BLaER1 treated with 17β-estradiol and CSF1 and Interleukin-3, amounts not matched to agents 10 nM and 100 nM (cell line): ENCODE data around the gene ATP13A3.

Experiments used
- H3K27ac ChIP-seq, 11 experiments: shearing (Covaris generic); formaldehyde crosslinking; 2 replicates each; pipeline ENCODE4 v1.8.1; 2022
- H3K27me3 ChIP-seq, 11 experiments: shearing (Covaris generic); formaldehyde crosslinking; 2 replicates each; pipeline ENCODE4 v1.8.1; 2022
- H3K36me3 ChIP-seq, 11 experiments: shearing (Covaris generic); formaldehyde crosslinking; 2 replicates each; pipeline ENCODE4 v1.8.1; 2022
- H3K4me1 ChIP-seq, 10 experiments: shearing (Covaris generic); formaldehyde crosslinking; 2 replicates each; pipeline ENCODE4 v1.8.1; 2022
- H3K4me2 ChIP-seq, 11 experiments: shearing (Covaris generic); formaldehyde crosslinking; 2 replicates each; pipeline ENCODE4 v1.8.1; 2022
- H3K4me3 ChIP-seq, 10 experiments: shearing (Covaris generic); formaldehyde crosslinking; 2 replicates each; pipeline ENCODE4 v1.8.1; 2022
- H3K9ac ChIP-seq, 11 experiments: shearing (Covaris generic); formaldehyde crosslinking; 2 replicates each; pipeline ENCODE4 v1.8.1; 2022
- H3K9me3 ChIP-seq, 11 experiments: shearing (Covaris generic); formaldehyde crosslinking; replicated peaks in 1 of 11; 2 replicates each; pipeline ENCODE4 v1.8.1; 2022
- H4K20me1 ChIP-seq, 11 experiments: shearing (Covaris generic); formaldehyde crosslinking; 2 replicates each; pipeline ENCODE4 v1.8.1; 2022
- Cebpa-rat ChIP-seq, 11 experiments: shearing (Covaris generic); IDR thresholded peaks; 2 replicates each; pipeline ENCODE4 v1.8.1; 2022

ATP13A3 gene

GRCh38 chr3:194518652-194519051 lies 31.9 kb upstream of the ATP13A3 start:
- no peak for TF ChIP-seq Cebpa-rat (IDR thresholded peaks at IDR 0.05)
- H3K4me1 ChIP-seq, result peaks cover 0 to 12% (median 0%) of the 10 kb centered on the region in 10 experiments; a peak in 4 of 20 replicates
- no peaks in the 10 kb centered on the region for H4K20me1 ChIP-seq
- no peaks in the 10 kb centered on the region for H3K36me3 ChIP-seq
- H3K4me3 ChIP-seq, result no peak overlapping the region
- no peak overlapping the region for H3K4me2 ChIP-seq
- no peak overlapping the region for H3K9ac ChIP-seq
- no peaks in the 10 kb centered on the region for H3K27me3 ChIP-seq
- H3K9me3 ChIP-seq, result no peaks in the 10 kb centered on the region
- no peak overlapping the region for H3K27ac ChIP-seq

- no peak overlapping the region for H3K4me2 ChIP-seq
- H3K27me3 ChIP-seq, result no peaks in the 10 kb centered on the region
- no peaks in the 10 kb centered on the region for H4K20me1 ChIP-seq
- H3K4me3 ChIP-seq, result no peak overlapping the region
- peaks cover 0 to 8% (median 0%) of the 10 kb centered on the region in 10 experiments; a peak in 1 of 20 replicates for H3K4me1 ChIP-seq
- H3K9me3 ChIP-seq, result no peaks in the 10 kb centered on the region
- no peaks in the 10 kb centered on the region for H3K36me3 ChIP-seq
- TF ChIP-seq Cebpa-rat (IDR thresholded peaks at IDR 0.05), result no peak
- H3K27ac ChIP-seq, result no peak overlapping the region
- H3K9ac ChIP-seq, result no peak overlapping the region
Observed at GRCh38 chr3:194517333-194517732, 30.5 kb upstream of the ATP13A3 start.

GRCh38 chr3:194514626-194515025 lies 27.8 kb upstream of the ATP13A3 start:
- Histone ChIP-seq H3K27me3 (no peaks in the 10 kb centered on the region), H3K9me3 (no peaks in the 10 kb centered on the region), H4K20me1 (no peaks in the 10 kb centered on the region), H3K36me3 (no peaks in the 10 kb centered on the region), H3K4me3 (no peak overlapping the region), H3K27ac (no peak overlapping the region), H3K9ac (no peak overlapping the region), H3K4me1 (no peaks in the 10 kb centered on the region), H3K4me2 (no peak overlapping the region)
- no peak for TF ChIP-seq Cebpa-rat (IDR thresholded peaks at IDR 0.05)

GRCh38 chr3:194512895-194513601 lies 26.2 kb upstream of the ATP13A3 start:
- TF ChIP-seq Cebpa-rat (IDR thresholded peaks at IDR 0.05), result no peak
- Histone ChIP-seq H3K4me1 (peaks cover 0 to 14% (median 0%) of the 10 kb centered on the region in 10 experiments; a peak in 7 of 20 replicates), H3K4me2 (no peak overlapping the region), H3K27ac (no peak overlapping the region), H3K9me3 (no peaks in the 10 kb centered on the region), H4K20me1 (no peaks in the 10 kb centered on the region), H3K4me3 (no peak overlapping the region), H3K9ac (no peak overlapping the region), H3K36me3 (no peaks in the 10 kb centered on the region), H3K27me3 (no peaks in the 10 kb centered on the region)

GRCh38 chr3:194508491-194509453 lies 22.0 kb upstream of the ATP13A3 start:
- Histone ChIP-seq H3K9me3 (no peaks in the 10 kb centered on the region), H3K27ac (peak overlapping the region in 3 of 11 experiments; percentile 22 to 33 (median 22); a peak in 3 of 22 replicates), H3K4me1 (peaks cover 0 to 21% (median 0%) of the 10 kb centered on the region in 10 experiments; a peak in 7 of 20 replicates), H4K20me1 (no peaks in the 10 kb centered on the region), H3K36me3 (no peaks in the 10 kb centered on the region), H3K9ac (peak overlapping the region in 1 of 11 experiments; percentile 45; a peak in 1 of 22 replicates), H3K4me3 (no peak overlapping the region), H3K27me3 (no peaks in the 10 kb centered on the region), H3K4me2 (peak overlapping the region in 4 of 11 experiments; percentile 5 to 71 (median 54); a peak in 6 of 22 replicates)
- TF ChIP-seq Cebpa-rat (IDR thresholded peaks at IDR 0.05), result no peak

GRCh38 chr3:194507571-194507970 lies 20.8 kb upstream of the ATP13A3 start:
- H3K4me3 ChIP-seq, result no peak overlapping the region
- no peaks in the 10 kb centered on the region for H4K20me1 ChIP-seq
- no peak overlapping the region for H3K27ac ChIP-seq
- H3K4me2 ChIP-seq, result no peak overlapping the region
- no peaks in the 10 kb centered on the region for H3K27me3 ChIP-seq
- 0 out of 22 replicates have a peak, but pooled peaks cover 0 to under 1% (median 0%) of the 10 kb centered on the region in 11 experiments for H3K9me3 ChIP-seq
- H3K9ac ChIP-seq, result no peak overlapping the region
- peaks cover 0 to 21% (median 0%) of the 10 kb centered on the region in 10 experiments; a peak in 7 of 20 replicates for H3K4me1 ChIP-seq
- TF ChIP-seq Cebpa-rat (IDR thresholded peaks at IDR 0.05), result no peak
- H3K36me3 ChIP-seq, result no peaks in the 10 kb centered on the region

GRCh38 chr3:194505791-194506415 lies 19.1 kb upstream of the ATP13A3 start:
- Histone ChIP-seq H3K4me2 (no peak overlapping the region), H3K27ac (no peak overlapping the region), H3K36me3 (0 out of 22 replicates have a peak, but pooled peaks cover 0 to 3% (median 0%) of the 10 kb centered on the region in 11 experiments), H3K4me3 (no peak overlapping the region), H4K20me1 (no peaks in the 10 kb centered on the region), H3K9ac (no peak overlapping the region), H3K27me3 (no peaks in the 10 kb centered on the region), H3K4me1 (peaks cover 0 to 21% (median 0%) of the 10 kb centered on the region in 10 experiments; a peak in 7 of 20 replicates), H3K9me3 (peaks cover 0 to 9% (median 3%) of the 10 kb centered on the region in 11 experiments; a peak in 6 of 22 replicates)
- TF ChIP-seq Cebpa-rat (IDR thresholded peaks at IDR 0.05), result no peak

GRCh38 chr3:194504861-194505260 lies 18.1 kb upstream of the ATP13A3 start:
- H3K4me3 ChIP-seq, result no peak overlapping the region
- H3K9me3 ChIP-seq, result peaks cover 0 to 9% (median 3%) of the 10 kb centered on the region in 11 experiments; a peak in 6 of 22 replicates
- no peak overlapping the region for H3K9ac ChIP-seq
- H3K4me2 ChIP-seq, result no peak overlapping the region
- no peaks in the 10 kb centered on the region for H3K27me3 ChIP-seq
- no peak for TF ChIP-seq Cebpa-rat (IDR thresholded peaks at IDR 0.05)
- H3K27ac ChIP-seq, result no peak overlapping the region
- peaks cover 0 to 21% (median 0%) of the 10 kb centered on the region in 10 experiments; a peak in 7 of 20 replicates for H3K4me1 ChIP-seq
- 0 out of 22 replicates have a peak, but pooled peaks cover 0 to 3% (median 0%) of the 10 kb centered on the region in 11 experiments for H3K36me3 ChIP-seq
- H4K20me1 ChIP-seq, result no peaks in the 10 kb centered on the region
